ENCODE results near the gene SMIM38.

The SMIM38 gene

DNA sequence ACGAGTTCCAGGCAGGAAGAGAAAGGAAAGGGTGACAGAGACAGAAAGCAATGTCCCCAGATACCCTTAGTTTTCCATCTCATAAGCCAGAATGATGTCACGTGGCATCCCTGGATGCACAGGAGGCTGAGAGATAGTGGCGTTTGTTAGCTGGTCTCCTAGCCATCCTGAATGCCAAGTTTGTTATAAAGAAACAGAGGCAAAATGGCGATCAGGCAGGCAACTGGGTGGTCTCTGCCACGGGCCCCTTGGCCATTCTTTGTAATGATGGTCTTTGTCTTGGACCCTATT is 5.3 kb downstream of the SMIM38 start:
- DNase-seq = no peak

DNA sequence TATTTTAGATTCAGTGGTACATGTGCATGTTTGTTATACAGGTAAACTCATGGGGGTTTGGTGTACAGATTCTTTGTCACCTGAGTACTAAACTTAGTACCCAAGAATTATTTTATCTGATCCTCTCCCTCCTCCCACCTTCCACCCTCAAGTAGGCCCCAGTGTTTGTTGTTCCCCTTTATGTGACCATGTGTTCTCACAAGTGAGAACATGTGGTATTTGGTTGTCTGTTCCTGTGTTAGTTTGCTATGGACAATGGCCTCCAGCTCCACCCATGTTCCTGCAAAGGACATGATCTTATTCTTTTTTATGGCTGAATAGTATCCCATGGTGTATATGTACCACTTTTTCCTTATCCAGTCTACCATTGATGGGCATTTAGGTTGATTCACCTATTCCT is 6.8 kb downstream of the SMIM38 start:
- no peak for DNase-seq

DNA sequence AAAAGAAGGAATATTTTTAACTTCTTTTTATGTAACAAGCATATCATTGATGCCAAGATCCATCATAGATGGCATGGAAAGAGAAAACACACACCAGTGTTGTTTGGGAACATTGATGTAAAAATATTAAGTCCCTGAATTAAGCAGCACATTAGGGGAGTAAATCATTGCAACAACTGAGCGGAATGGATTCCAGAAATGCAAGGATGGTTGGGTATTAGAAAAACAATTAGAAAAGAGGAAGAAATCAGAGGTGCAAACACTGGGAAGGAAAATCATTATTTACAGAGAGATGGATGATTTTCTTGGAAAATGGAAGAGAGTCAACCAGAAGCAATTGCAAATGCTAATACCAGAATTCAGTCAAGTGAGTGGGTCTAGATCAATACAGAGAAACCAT is 8.1 kb downstream of the SMIM38 start:
- DNase-seq = no peak

DNA sequence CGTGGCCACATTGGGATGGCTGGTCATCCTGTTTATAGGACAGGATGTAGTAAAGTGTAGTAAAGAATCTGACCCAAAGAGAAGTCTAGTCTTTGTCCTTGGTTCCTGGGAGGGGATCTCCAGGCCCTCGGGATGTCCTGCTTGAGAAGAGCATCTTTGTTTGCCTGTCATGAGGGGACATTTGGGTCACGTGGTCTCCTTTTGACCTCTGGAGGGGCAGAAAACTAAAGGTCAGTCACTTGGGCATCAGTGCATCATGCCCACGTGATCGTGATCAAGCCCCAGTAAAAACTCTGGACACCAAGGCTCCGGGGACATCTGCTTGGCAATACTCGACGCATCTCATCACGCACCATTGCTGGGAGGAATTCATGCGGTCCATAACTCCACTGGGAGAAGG is 9.1 kb downstream of the SMIM38 start:
- DNase-seq = no peak

DNA sequence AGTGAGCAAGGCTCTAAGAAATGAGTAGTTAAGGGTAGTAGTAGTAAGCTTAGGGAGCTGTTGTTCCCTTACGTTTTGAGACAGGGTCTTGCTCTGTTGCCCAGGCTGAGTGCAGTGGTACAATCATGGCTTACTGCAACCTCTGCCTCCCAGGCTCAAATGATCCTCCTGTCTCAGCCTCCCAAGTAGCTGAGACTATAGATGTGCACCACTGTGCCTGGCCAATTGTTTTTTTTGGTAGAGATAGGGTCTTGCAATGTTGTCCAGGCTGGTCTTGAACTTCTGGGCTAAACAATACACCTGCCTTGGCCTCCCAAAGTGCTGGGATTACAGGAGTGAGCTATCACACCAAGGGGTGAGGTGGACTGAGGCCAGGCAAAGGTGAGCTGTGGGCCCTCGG is 10.0 kb downstream of the SMIM38 start:
- DNase-seq = no peak

DNA sequence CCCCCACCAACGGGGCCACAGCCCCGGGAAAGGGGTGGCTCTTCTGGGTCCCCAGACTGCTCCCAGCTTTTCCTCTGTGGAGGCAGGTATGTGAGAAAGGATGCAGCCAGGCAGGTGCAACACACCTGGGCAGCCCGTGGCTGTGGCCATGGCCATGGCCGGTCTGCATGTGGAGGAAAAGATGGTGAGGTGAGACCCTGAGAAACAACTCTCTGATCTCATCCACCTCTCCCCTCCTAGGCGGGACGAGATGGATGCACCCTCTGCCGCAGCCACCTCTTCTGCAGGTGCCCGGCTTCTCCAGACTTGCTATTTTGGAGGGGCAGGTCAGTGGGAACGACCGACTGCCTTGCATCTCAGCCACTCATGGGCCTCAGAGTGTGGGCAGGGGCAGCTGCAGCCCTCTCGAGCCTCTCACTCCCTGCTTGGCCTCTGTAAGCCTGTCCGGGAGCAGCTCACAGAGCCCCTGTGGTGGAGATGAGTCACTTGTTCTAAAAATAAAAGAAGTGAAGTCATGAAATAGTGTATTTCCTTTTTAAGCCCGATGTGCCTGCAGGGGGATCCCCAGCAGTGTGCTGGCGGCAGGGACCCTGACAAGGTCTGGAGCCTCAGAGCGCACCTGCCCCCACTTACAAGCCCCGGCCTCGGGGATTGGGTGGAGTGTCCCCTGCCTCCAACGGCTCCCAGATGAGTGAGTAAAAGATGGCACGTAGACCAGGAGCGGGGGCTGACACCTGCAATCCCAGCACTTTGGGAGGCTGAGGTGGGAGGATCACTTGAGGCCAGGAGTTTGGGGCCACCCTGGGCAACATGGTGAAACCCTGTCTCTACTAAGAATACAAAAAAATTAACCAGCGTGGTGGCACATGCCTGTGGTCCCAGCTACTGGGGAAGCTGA is 10.7 kb downstream of the SMIM38 start:
- peak; percentile 51 to 81 for DNase-seq

DNA sequence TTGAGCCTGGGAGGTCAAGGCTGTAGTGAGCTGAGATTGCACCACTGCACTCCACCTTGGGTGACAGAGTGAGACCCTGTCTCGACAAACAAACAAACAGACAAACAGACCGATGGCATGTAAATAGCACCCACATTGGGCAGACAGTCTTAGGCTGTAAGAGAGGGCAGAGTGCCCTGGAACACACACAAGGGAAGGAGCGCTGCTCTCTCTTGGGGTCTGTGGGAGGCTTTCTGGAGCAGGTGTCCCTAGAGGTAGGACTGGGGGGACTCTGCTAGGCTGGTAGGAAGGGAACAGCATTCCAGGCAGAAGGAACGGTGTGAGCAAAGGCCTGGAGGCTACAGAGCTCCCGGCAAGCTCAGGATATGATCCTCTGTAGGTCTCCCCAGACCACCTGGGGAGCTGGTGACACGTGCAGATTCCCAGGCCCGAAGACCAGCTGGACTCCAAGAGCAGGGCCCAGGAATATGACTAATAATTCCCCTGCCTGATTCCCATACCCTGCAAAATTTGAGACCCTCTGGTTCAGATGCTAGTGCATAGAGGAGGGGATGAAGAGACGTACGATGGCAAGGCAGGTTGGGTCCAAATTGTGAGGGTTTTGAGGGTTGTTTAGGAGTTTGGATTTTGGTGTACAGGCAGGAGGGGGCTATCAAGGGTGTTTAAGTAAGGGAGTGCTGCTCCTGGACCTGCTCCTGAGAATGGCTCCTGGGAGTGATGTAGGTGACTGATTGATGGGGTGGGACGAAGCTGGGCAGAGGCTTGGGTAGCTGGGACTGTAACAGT is 11.6 kb downstream of the SMIM38 start:
- no peak for DNase-seq

DNA sequence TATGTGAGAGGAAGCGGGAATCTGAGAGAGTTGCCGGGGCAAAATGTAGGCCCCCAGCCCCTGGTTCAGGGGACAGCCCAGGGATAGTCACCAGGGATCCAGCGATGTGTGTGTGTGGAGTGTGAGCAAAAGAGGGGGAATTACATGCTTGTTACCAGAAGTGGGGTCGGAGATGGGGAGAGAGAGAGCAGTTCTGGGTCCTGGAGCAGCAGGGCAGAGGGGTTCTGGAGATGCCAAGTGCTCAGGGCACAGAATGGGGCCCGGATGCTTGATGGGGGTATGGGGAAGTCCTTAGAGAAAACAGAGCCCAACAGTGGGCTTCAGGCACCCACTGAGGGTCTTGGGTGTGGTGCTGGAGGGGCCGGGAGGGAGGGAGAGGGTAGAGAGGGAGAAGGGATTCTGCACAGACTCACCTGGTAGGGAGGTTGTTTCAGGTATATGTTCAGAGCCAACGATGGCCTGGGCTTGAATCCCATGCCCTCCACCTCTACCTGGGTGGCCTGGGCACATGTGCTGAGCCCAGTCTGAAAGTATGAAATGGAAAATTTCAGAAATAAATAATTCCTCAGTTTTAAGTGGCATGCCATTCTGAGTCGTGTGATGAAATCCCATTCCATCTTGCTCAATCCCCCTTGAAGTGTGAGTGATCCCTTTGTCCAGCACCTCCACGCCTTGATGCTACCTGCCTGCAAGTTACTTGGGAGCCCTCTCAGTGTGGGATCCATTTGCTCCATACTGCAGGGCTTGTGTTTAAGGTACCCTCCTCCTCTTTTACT is 12.4 kb downstream of the SMIM38 start:
- DNase-seq = peak in 1 of 2 experiments; percentile 7

DNA sequence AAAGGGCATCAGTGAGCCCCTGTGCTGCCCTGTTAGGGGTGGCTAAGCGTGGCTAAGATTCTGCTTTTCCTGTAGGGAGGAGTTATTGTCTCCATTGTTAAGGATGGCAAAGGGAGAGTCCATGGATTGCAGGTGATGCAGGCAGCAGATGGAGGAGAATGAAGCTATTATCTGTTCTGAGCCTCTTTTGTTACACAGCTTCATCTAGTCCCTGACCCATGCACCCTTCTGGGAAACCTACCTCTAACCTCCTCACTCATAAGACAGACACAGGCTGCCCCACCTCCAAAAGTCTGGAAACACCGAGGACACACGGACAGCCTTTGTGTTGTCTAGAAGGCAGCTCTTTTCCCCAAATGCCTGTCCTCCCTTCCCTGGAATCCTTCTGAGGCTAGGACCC is 13.7 kb downstream of the SMIM38 start:
- no peak for DNase-seq

DNA sequence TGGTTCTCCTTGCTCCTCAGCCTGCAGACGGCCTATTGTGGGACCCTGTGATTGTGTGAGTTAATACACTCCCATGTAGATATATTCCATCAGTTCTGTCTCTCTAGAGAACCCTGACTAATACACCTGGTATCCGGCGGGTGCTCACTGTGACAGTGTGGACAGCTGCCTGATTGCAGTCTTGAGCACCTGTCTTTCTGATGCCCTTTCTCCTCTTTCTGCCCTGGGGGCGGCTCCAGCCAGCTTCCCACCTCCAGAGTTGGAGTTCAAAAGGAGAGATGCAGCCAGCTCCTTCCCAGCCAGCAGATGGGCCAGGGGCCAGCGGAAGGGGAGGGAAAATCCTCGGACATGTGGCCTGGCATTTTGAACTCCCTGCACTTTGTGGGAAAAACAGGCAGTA is 15.0 kb downstream of the SMIM38 start:
- no peak for DNase-seq

DNA sequence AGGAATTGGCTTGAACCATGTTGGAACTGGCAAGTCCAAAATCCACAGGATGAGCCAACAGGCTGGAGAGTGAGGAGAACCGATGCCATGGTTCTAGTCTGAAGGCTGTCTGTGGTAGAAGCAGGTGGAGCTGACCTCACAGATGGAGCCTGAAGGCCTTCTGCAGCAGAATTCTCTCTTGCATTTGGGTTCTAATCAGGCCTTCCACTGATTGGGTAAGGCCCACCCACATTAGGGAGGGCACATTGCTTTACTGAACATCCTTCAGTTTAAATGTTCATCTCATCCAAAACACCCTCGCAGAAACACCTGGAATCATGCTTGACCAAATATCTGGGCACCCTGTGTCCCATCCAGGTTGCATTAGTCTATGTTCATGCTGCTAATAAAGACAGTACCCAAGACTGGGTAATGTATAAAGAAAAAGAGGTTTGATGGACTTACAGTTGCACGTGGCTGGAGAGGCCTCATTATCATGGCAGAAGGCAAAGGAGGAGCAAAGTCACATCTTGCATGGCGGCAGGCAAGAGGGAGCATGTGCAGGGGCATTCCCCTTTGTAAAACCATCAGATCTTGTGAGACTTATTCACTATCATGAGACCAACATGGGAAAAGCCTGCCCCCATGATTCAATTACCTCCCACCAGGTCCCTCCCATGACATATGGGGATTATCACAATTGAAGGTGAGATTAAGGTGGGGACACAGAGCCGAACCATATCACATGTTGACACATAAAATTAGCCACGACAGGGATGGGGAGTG is 15.9 kb downstream of the SMIM38 start:
- DNase-seq = no peak

DNA sequence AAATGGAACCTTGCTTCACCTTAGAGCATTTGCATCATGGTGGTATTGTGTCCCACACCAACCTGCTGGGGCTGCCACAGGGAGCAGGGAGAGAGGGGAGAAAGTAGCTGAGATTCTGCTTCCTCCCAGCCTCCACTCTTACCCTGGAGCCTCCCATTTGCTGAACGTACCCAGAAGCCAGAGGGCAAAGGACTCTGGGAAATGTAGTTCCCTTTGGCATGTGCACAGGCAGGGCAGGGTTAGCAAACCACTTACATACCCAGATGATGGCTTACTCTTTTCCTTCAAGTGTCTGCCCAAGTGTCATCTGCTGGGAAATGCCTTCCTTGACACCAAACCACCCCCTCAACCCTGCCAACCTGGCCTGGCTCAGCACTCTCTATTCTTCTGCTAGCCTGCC is 16.9 kb downstream of the SMIM38 start:
- DNase-seq = peak in 1 of 2 experiments; percentile 21

DNA sequence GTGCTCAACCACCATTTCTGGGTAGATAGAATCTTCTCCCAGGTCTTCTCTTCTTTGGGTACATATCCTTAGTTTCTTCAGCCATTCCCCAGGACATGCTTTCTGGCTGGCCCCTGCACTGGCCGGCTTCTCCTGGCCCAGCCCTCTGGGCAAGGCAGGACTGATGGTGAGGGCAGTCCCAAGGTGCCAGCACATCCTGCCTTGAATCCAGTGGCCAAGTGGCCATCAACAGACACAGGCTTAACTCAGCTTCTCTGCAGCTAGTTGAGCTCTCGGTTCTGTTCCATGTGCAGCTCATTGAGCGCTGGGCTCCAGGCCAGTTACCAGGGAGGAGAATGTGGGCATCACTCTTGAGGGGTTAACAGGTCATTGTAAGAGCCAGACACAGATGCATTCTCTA is 17.6 kb downstream of the SMIM38 start:
- DNase-seq = no peak

DNA sequence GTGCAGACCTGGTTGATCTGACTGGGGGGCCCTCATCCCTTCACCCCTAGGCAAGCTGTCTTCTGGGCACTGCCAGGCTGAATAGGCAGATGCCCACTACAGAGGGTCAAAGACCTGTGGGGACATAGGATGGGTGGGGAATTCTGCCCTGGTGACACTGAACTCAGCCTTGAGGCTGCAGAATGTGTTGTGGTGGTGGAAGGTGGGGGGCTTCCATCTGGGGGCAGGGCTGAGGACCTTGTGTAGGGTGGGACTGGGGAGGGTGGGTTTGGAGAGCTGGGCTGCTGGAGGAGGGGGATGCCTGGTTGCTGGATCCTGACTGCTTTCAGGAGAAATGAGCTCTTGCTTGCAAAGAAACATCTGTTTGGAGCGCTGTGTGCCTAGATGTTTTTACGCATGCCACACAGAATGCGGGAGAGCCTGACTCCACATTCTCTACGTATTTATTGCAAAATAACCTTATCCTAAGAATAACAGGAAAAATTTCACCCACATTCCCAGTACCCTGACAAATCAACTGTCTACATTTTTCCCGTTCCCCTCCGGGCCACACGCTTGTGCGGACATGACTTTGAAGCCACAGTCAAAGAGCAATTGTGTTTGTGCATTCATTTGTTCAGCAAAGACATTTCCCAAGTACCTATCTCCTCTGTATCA is 18.3 kb downstream of the SMIM38 start:
- DNase-seq = no peak

DNA sequence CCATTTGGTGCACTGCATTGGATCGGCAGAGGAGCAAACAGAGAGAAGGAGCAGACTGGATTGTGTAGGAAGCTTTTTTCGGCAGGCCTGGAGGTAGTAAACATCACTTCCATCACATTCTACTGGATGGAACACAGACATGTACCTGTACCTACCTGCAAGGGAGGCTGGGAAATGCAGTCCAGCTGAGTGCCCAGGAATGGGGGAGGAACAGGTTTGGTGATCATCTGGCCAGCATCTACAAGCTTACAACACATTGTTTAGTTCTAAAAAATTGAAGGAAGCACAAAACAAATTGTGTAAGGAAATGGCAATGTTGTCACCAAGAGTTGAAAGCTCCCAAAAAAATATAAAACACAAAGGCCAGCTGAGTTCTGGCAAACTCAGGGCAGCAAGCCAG is 19.1 kb downstream of the SMIM38 start:
- no peak for DNase-seq

DNA sequence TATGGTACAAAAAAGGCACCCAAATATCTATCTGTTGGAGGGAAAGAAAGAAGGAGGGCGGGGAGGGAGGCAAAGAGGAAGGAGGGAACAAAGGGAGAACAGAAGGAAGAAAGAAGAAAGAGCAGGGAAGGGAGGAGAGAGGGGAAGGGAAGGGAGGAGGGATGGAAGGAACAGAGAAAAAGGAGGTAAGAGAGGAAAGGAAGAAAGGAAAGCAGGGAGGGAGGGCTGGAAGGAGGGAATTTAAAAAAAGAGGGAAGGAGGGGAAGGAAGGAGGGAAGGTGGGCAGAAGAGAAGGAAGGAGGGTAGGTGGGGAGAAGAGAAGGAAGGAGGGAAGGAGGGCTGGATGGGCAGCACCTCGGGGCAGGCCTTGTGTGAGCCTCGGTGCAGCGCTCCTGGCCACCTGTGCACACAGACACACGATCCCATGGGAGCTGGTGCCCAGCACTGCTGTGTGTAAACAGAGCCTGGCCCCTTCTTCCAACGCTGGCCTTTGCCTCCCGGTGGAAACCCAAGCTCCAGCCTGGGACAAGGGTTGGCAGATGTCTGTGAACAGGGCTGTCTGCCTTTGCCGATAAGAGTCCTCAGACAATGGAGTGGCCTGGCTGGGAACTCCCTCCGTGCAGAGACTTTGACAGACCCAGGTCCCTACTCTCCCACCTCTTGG is 23.2 kb downstream of the SMIM38 start:
- no peak for DNase-seq

DNA sequence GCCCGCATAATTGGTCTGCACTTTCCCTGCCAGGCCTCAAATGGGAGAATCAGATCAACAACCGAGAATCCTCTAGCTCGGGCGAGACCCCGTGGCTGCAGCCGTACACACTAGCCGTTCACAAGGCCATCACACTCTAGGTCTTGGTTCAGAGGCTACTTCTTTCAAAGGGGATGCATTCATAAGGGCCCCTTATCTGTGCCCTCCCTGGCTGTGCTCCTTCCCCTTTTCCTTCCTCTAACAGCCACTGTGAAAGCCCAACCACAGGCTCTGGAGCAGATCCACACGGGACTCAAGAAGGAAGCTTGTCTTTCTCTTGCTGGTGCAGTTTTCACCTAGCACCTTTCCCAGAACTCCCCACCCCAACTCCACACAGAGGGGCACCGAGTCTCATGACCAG is 24.5 kb downstream of the SMIM38 start:
- DNase-seq = no peak

DNA sequence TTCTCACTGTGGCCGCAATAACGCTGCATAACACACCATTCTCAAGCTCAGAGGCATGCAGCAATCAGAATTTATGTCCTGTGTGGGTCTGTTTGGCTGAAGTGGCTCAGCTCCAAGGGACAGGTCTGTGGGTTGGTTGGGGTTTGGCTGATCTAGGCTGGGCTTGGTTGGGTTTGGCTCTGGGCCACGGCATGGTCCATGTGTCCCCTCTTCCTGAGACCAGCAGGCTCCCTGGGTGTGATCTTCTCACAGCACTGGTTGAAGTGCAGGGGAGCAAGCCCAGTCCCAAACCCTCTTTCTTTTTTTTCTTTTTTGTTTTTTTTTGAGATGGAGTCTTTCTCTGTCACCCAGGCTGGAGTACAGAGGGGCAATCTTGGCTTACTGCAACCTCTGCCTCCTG is 25.0 kb downstream of the SMIM38 start:
- no peak for DNase-seq

DNA sequence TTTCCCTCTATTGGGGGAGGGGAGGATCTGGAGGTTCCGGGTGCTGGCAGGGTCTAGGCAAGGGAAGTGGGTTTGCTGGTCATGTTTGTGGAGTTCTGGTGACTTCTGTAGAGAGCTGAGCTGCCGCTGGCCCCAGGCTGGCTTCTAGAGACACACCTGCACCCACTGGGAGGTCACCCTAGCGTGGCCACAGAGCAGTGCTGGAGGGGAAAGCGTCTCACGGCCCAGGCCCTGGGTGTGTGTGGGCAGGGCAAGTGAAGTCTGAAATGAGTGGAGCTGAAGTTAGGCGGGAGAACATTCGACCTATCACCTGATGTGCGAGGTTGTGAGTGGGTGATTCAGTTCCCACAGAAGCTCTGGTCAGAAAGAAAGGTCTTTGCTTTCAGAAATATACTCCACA is 27.9 kb downstream of the SMIM38 start:
- DNase-seq = no peak

DNA sequence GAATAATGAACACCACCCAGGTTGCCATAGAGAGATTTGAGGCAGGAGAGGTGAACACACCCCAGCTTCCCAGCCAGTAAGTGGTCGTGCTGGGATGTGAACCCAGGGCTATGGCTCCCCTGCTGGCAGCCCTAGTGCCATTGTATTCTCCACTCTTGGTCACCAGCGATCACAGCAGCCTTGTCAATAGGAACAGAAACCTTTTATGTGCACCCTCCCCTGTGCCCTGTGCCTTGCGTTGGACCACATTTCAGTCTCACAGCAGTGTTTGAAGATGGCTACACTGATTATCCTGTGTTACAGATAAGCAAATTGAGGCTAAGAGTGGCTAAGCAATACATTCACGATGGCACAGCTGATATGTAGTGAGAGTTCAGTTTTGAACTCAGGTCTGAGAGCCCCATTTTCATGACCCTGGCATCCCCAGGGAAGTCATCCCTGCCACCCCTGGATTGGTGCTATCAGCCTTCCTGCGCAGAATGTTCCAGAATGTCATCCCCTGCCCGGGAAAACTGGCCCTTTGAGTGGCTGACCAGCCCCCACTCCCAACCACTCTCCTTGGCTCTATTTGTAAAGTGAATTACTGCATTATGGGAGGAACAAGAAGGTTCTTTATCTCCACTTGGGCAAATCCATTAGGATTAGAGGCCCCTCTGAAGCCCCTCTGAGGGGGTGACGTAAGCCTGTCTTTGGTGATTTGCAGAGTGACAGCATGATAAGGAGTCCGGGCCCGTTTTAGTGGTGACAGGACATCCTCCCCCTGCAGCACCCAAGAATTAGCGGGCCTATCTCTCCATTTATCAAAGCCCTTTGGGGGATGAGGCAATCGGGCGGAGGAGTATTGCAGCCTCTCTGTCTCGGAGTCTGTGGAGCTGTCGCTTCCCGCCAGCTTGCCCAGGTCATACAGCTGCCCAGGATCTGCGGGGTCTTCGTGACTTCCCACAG is 30.9 kb downstream of the SMIM38 start:
- no peak for DNase-seq
